ENCODE measurements around the gene GPATCH2L. TPM values are rescaled to one million over a fixed set of nuclear protein-coding genes. Genes with fewer than 3 reads are reported as not detected.

Gene GPATCH2L
- total and polyA plus RNA-seq, 2 donors (not counting 1 experiment from before 2014, with no cell fraction given): 17.4 to 82.7 TPM

DNA sequence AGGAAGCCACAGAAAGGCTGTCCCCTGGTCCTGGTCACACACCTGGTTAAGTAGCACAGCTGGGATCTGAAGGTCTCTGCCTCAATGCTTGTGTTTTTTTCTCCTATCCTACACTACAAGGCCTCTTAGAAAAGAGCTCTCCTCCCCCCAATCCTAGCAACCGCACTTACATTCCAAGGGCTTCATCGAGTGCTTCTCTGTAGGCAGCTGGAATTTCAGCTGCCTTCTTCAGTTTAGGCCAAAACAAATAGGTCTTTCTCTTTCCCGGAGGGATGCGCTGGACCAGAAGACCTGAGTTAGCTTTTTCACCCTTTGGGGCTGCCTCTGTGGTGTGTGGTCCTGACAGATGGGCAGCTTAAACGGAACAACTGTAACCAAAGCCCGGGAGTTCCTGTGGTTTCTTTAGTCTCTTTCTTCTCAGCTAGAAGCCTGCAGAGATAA is 109.7 kb downstream of the GPATCH2L start:
- CTCF ChIA-PET: no interaction called here
- H3K4me1 Mint-ChIP-seq: no peaks in the 10 kb centered on the region
- no peak overlapping the region for H3K27ac ChIP-seq (ENCODE audit: low read length in 2 of 2)
- no peaks in the 10 kb centered on the region for H3K9me3 Mint-ChIP-seq (ENCODE audit: insufficient read depth)
- H3K27ac Mint-ChIP-seq: no peak overlapping the region
- no peaks in the 10 kb centered on the region for H3K4me1 ChIP-seq (ENCODE audit: control insufficient read depth in 2 of 2, insufficient read depth in 2 of 2, low read length in 2 of 2)
- no peak overlapping the region for H3K4me3 ChIP-seq (ENCODE audit: control extremely low read depth in 1 of 5, extremely low read depth in 1 of 5, insufficient read depth in 1 of 5, low read depth in 2 of 5, low read length in 4 of 5)
- TF ChIP-seq, protein P1, sequence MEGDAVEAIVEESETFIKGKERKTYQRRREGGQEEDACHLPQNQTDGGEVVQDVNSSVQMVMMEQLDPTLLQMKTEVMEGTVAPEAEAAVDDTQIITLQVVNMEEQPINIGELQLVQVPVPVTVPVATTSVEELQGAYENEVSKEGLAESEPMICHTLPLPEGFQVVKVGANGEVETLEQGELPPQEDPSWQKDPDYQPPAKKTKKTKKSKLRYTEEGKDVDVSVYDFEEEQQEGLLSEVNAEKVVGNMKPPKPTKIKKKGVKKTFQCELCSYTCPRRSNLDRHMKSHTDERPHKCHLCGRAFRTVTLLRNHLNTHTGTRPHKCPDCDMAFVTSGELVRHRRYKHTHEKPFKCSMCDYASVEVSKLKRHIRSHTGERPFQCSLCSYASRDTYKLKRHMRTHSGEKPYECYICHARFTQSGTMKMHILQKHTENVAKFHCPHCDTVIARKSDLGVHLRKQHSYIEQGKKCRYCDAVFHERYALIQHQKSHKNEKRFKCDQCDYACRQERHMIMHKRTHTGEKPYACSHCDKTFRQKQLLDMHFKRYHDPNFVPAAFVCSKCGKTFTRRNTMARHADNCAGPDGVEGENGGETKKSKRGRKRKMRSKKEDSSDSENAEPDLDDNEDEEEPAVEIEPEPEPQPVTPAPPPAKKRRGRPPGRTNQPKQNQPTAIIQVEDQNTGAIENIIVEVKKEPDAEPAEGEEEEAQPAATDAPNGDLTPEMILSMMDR (IDR thresholded peaks at IDR 0.05): no peak
- TF ChIP-seq EZH2 (IDR thresholded peaks at IDR 0.05; ENCODE audit: borderline replicate concordance, insufficient read depth, low read depth, low read length, poor library complexity, severe bottlenecking): no peak
- POLR2A ChIA-PET: no interaction called here
- H2AFZ ChIP-seq (ENCODE audit: insufficient read depth, low read depth, low read length, poor library complexity, severe bottlenecking): no peak overlapping the region
- DNase-seq (no peak), ATAC-seq (ENCODE audit: low read depth) (no peak)
- H3K27me3 ChIP-seq (replicated peaks in 1 of 4; ENCODE audit: control extremely low read depth in 1 of 4, control insufficient read depth in 3 of 4, insufficient read depth in 4 of 4, low read length in 3 of 4): peaks cover 0 to 2% (median 0%) of the 10 kb centered on the region in 4 experiments
- intact Hi-C loops (cut with micrococcal nuclease): no loop called here
- H3K36me3 ChIP-seq (replicated peaks in 1 of 2; ENCODE audit: control extremely low read depth in 1 of 2, control insufficient read depth in 1 of 2, extremely low read depth in 1 of 2, insufficient read depth in 2 of 2, low read length in 1 of 2): no peaks in the 10 kb centered on the region
- peaks cover 0 to 6% (median 0%) of the 10 kb centered on the region in 3 donors for H3K9me3 ChIP-seq (ENCODE audit: control extremely low read depth in 1 of 3, control insufficient read depth in 2 of 3, insufficient read depth in 1 of 3, low read length in 2 of 3)
- no peaks in the 10 kb centered on the region for H4K20me1 ChIP-seq (ENCODE audit: control insufficient read depth, insufficient read depth, low read length, poor library complexity, severe bottlenecking)
- H3K4me3 Mint-ChIP-seq: no peak overlapping the region
- 74% methylated on average over 3 of the region's 6 CpGs for WGBS (ENCODE audit: insufficient coverage)
- peaks cover 22% of the 10 kb centered on the region for H3K27me3 Mint-ChIP-seq
- no peak overlapping the region for H3K4me2 ChIP-seq (replicated peaks; ENCODE audit: low read depth, low read length, poor library complexity, severe bottlenecking)
- no peaks in the 10 kb centered on the region for H3K79me2 ChIP-seq (ENCODE audit: control insufficient read depth, insufficient read depth, low read length)
- no peak overlapping the region for H3K9ac ChIP-seq (ENCODE audit: low read length)

- WGBS (ENCODE audit: insufficient coverage): 98% methylated on average over 3 of the region's 5 CpGs
- Histone ChIP-seq H3K9ac (ENCODE audit: low read length) (no peak overlapping the region), H3K4me3 (ENCODE audit: control extremely low read depth in 1 of 5, extremely low read depth in 1 of 5, insufficient read depth in 1 of 5, low read depth in 2 of 5, low read length in 4 of 5) (no peak overlapping the region), H4K20me1 (ENCODE audit: control insufficient read depth, insufficient read depth, low read length, poor library complexity, severe bottlenecking) (no peaks in the 10 kb centered on the region), H3K79me2 (ENCODE audit: control insufficient read depth, insufficient read depth, low read length) (no peaks in the 10 kb centered on the region), H3K4me1 (ENCODE audit: control insufficient read depth in 2 of 2, insufficient read depth in 2 of 2, low read length in 2 of 2) (peaks cover 5 to 6% of the 10 kb centered on the region in 2 donors), H3K27me3 (replicated peaks in 1 of 4; ENCODE audit: control extremely low read depth in 1 of 4, control insufficient read depth in 3 of 4, insufficient read depth in 4 of 4, low read length in 3 of 4) (peaks cover 0 to 4% (median 0%) of the 10 kb centered on the region in 4 experiments), H3K36me3 (replicated peaks in 1 of 2; ENCODE audit: control extremely low read depth in 1 of 2, control insufficient read depth in 1 of 2, extremely low read depth in 1 of 2, insufficient read depth in 2 of 2, low read length in 1 of 2) (no peaks in the 10 kb centered on the region), H3K9me3 (ENCODE audit: control extremely low read depth in 1 of 3, control insufficient read depth in 2 of 3, insufficient read depth in 1 of 3, low read length in 2 of 3) (peaks cover 0 to 6% (median 0%) of the 10 kb centered on the region in 3 donors), H3K27ac (ENCODE audit: low read length in 2 of 2) (no peak overlapping the region), H3K4me2 (replicated peaks; ENCODE audit: low read depth, low read length, poor library complexity, severe bottlenecking) (no peak overlapping the region), H2AFZ (ENCODE audit: insufficient read depth, low read depth, low read length, poor library complexity, severe bottlenecking) (no peak overlapping the region)
- ChIA-PET CTCF (no interaction called here), POLR2A (no interaction called here)
- peaks cover 5% of the 10 kb centered on the region for H3K4me1 Mint-ChIP-seq
- intact Hi-C loops (cut with micrococcal nuclease): no loop called here
- TF ChIP-seq EZH2 (IDR thresholded peaks at IDR 0.05; ENCODE audit: borderline replicate concordance, insufficient read depth, low read depth, low read length, poor library complexity, severe bottlenecking): no peak
- TF ChIP-seq, protein P1 (IDR thresholded peaks at IDR 0.05): no peak
- no peak for DNase-seq
- H3K9me3 Mint-ChIP-seq (ENCODE audit: insufficient read depth): no peaks in the 10 kb centered on the region
- H3K4me3 Mint-ChIP-seq: no peak overlapping the region
- no peak overlapping the region for H3K27ac Mint-ChIP-seq
- peaks cover 22% of the 10 kb centered on the region for H3K27me3 Mint-ChIP-seq
- ATAC-seq (ENCODE audit: low read depth): no peak
Observed at GRCh38 chr14:76262641-76263040, 110.9 kb downstream of the GPATCH2L start.

Other genes starting within 250 kb of the GPATCH2L start
- 7.0 and 8.8 TPM in 2 replicates for gene TGFB3, start 169.9 kb upstream of the GPATCH2L start, total RNA-seq
- 8.3 and 9.4 TPM in 2 replicates for gene TGFB3, start 169.9 kb upstream of the GPATCH2L start, polyA plus RNA-seq
- 20.2 and 21.5 TPM in 2 replicates for gene IFT43, start 166.2 kb upstream of the GPATCH2L start, total RNA-seq
- 14.7 and 15.6 TPM in 2 replicates for gene IFT43, start 166.2 kb upstream of the GPATCH2L start, polyA plus RNA-seq
- gene ESRRB, start 224.2 kb downstream of the GPATCH2L start, total RNA-seq: 0.63 TPM in 1 of 2 replicates, not detected in the other
- 0.13 TPM in 1 of 2 replicates, not detected in the other for gene ESRRB, start 224.2 kb downstream of the GPATCH2L start, polyA plus RNA-seq

Data from B cell (primary cell).